Measurements from ENCODE around the gene FBXO39.
"Not testable (repeated sequence)": the region's sequence is repeated elsewhere in the genome, so short reads cannot be mapped to it uniquely, and the experiment has no call there.

The FBXO39 gene

DNA sequence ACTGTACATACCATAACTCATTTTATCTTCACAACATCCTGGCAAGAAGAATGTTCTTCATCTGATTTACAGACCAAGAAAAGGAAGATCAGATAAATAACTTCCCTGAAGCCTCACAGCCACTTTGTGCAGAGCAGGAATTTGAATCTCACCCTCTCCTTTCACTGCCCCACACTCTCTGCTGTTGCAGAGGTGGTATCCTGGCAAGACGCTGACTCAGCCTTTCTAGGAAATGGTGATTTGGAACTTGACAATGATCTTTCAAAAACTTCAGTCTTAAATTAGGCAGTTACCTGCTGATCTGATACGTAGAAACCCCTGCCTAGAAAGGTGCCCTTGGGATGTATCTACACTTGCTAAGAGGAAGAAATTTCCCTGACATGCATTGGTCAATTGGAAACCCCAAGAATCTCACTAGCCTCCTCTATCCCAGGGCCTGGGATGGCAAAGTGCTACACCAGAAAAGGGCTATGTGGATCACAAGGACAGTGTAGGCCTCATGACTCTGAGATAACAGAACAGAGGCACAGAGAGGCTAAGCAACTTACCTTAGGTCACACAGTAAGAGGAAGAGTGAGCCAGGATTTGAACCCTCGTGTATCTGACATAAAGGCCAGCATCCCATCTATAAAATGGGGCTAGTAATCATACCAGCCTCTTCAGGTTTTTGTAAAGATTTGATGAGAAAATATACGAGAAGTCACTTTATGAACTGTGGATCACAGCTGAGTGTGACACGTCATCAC lies 17.9 kb downstream of the FBXO39 start:
- DNase-seq: no peak

DNA sequence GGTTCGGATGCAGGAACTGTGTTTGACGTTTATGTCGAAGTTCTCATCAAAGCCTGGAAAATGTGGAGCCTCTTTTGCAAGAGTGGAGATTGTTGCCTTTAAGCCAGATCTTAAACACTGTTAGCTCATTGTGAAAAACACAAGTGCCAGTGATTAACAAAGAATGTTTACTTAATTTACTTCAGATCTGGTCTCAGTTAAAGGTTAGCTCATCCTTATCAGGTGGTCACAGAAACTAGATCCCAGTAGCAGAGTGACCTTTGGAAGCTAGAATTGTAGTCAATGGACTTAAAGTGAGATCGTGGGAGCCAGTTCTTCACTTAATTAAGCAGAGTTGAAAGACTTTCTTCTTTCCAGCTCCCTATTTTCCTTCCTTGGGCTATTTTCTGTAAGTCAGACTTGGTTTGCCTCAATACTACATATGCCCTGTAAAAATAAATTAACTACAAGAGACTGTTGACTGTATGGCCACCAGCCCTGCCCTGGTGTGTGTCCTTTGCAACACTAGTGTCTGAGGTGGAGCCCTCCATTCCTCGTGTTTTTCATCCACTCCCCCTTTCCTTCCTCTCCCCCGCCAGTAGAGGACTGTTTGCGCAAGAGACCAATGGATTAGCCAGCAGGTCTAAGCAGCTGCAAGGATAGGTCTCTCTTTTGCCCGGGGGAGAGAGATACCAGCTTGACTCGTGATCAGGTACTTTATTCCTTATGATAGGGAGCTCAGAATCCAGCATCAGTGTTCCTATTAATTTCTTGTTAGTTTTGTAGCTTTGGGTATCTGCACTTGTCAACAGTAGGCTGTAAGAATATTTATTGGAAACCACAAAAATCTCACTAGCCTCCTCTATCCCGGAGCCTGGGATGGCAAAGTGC lies 20.2 kb downstream of the FBXO39 start:
- DNase-seq: no peak

- DNase-seq: no peak
Observed at GRCh38 chr17:6796887-6797490, 21.0 kb downstream of the FBXO39 start.

- DNase-seq: no peak
Observed at GRCh38 chr17:6797718-6798351, 21.8 kb downstream of the FBXO39 start.

DNA sequence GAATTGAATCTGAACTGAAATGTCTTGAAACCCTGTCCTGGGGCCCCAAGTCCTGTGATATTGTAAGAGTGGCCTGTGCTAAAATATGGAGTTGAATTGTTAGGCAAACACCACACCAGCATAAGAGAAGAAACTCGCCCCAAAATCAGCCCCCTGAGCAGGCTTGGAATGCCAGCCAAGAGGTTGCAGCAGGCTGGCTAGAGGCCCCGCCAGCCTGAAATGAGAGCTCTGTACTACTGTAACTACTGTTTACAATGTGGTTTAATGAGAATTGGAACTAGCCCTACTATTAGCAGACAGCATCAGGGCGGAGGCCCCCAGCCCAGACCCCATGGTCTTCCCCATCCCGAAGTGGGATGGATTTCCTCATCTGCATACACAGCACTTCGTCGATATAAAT lies 23.7 kb downstream of the FBXO39 start:
- DNase-seq: no peak

GRCh38 chr17:6800422-6801027 lies 24.5 kb downstream of the FBXO39 start:
- DNase-seq: no peak

DNA sequence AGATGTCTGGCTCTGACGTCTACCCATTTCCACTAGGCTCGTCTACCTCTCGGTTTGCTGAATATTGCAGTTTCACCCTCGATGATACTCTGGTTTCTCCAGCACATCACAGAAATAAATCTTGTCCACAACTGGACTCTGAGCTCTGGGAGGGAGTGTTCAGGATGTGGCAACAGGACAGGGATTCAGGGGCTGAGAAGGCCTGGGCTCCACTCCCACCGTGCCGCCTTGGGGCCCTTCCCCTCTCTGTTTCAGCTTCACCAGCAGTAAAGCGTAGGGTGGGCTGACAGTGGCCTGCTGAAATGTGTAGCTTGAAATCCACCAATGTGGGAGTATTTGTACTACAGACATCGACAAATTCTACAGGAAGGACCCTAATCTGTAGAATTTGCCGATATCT lies 35.5 kb downstream of the FBXO39 start:
- no peak for DNase-seq

- DNase-seq: no peak
Observed at GRCh38 chr17:6812295-6812694, 36.3 kb downstream of the FBXO39 start.

DNA sequence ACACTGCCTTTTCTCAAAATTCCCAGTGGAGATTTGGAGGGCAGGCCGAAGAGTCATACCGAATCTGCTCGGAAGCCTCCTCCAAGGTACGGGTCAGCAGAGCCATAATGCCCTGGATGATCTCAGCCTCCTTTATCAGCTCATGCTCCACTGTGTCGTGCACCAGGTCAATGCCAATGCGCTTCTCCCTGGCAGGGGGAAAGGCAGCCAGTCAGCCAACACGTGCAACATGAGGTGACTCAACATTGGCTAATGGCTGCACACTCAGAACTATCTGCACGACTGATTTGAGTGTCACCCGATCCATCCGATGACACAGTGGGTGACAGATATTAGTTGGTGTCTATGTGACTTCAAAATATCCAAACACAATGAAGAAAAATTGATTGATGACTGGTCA lies 39.8 kb downstream of the FBXO39 start:
- no peak for DNase-seq

- DNase-seq: not testable (repeated sequence)
Observed at GRCh38 chr17:6816368-6816767, 40.4 kb downstream of the FBXO39 start.

DNA sequence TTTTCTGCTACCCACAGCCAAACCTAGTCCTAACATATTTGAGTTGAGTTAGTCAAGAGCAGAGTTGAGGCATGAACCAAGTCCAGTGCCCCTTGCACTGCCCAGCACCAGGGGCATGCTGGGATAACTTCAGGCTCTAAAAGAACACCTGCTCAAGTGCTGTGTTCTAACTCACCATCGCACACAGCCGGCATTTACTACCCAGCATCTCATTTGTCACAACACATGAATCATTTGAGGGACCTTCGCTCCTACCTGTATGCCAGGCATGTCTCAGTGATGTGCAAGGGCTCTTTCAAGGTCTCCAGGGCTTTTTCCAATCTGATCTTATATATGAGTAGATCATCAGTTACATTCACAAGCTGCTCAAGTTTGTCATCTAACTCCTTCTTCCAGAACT lies 42.9 kb downstream of the FBXO39 start:
- DNase-seq: no peak

- DNase-seq: no peak
Observed at GRCh38 chr17:6823011-6823442, 47.0 kb downstream of the FBXO39 start.

DNA sequence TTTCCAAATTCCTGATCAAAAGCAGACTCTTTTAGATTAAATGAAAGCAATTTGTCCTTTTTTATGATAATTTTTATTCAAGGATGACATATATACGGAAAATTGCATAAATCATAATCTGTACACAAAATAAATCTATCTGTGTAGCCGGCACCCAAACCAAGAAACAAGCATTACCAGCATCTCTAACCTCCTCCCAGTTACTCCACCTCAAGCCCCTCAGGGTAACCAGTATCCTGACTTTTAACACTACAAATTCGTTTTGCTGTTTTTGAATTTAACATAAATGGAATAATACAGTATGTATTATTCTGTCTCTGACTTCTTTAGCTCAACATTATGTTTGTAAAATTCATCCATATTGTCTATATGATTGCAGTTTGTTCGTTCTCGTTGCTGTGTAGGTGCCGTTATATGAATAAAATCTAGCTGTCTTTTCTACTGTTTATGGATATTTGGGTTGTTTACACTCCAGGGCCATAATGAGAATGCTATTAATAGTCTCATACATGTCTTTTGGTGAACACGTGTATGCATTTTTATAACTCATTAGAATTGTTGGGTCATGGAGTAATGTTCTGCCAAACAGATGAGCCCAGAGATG lies 54.5 kb downstream of the FBXO39 start:
- DNase-seq: no peak

DNA sequence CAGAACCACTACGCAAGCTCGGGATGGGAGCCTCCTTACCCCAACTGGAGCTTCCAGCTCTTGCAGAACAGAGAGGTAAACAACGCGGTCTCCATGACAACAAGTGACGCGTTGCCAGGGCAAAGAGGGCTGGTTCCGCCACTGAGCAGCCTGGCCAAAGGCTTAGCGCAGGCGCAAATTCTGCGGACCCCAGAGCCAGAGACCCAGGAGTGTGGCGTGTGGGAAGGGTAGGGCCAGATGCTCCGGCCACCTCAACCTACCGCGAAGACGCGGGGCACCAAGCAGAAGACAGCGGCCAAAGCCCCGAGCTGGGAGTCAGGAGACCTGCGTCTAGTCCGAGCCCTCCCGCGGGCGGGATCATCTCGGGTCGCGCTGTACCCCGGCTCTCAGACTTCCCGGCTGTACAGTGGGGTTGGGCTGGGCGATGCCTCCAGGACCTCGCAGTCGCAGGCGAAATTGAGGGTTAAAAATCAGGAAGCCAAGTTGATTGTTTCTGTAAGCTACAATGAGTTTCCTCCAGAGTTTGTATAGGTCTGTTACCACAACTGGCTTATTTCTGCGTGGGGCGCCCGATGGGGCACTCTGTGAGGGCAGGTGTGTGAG lies 55.7 kb downstream of the FBXO39 start, which contains the start of gene TEKT1:
TSS of gene TEKT1 (minus strand) at position 69 of the 603 bp plus-strand sequence. CDS start 1,353 bp downstream, outside the sequence.
- DNase-seq: no peak
